ENCODE data around the gene PISD.

- TF ChIP-seq CTCF (IDR thresholded peaks at IDR 0.05) (no peak), POLR2A (IDR thresholded peaks at IDR 0.05) (no peak)
These were observed 20.7 kb upstream of the PISD start for GRCh38 chr22:31682751-31683150.

Measured in stomach (tissue), 4 donors.